ENCODE results near the gene VPS13C. TPM values are rescaled to one million over a fixed set of nuclear protein-coding genes. Genes with fewer than 3 reads are reported as not detected.

Gene VPS13C
- total RNA-seq, 5 donors from 2014 or later (not counting 1 experiment from before 2014, with no cell fraction given), result 84.4 to 136 (median 117) TPM

GRCh38 chr15:62090988-62091387 lies 30.7 kb upstream of the VPS13C start:
- no peaks in the 10 kb centered on the region for H3K9me3 Mint-ChIP-seq
- H3K36me3 Mint-ChIP-seq, result no peaks in the 10 kb centered on the region
- no peak overlapping the region for H3K4me3 Mint-ChIP-seq
- H3K4me1 Mint-ChIP-seq, result no peaks in the 10 kb centered on the region
- H3K4me1 ChIP-seq (ENCODE audit: control insufficient read depth in 1 of 2, extremely low read depth in 1 of 2, insufficient read depth in 2 of 2, low read length in 2 of 2), result no peaks in the 10 kb centered on the region
- no peak for DNase-seq
- ATAC-seq (replicated peaks in 1 of 4), result no peak
- peaks cover 0 to 4% of the 10 kb centered on the region in 2 donors for H3K27me3 Mint-ChIP-seq
- no peak overlapping the region for H3K27ac Mint-ChIP-seq
- CTCF ChIA-PET, result no interaction called here
- no peak overlapping the region for H3K4me3 ChIP-seq (ENCODE audit: control insufficient read depth in 1 of 2, extremely low read depth in 1 of 2, low read length in 1 of 2)
- no peaks in the 10 kb centered on the region for H3K36me3 ChIP-seq (ENCODE audit: control insufficient read depth in 2 of 2, extremely low read depth in 1 of 2, insufficient read depth in 1 of 2, low read length in 1 of 2)
- WGBS (ENCODE audit: insufficient coverage), result 90% methylated on average over 5 of the region's 7 CpGs
- no peaks in the 10 kb centered on the region for H3K27me3 ChIP-seq (replicated peaks in 1 of 2; ENCODE audit: control insufficient read depth in 2 of 2, extremely low read depth in 1 of 2, insufficient read depth in 2 of 2, low read length in 1 of 2)
- no peak overlapping the region for H3K27ac ChIP-seq (ENCODE audit: low read length)
- POLR2A ChIA-PET, result interaction anchor here in 1 of 2 donors (0.5 kb wide), 1 partner anchor 33 kb away, joined by 7 read pairs; no protein-coding TSS in a partner anchor
- H3K9me3 ChIP-seq, result no peaks in the 10 kb centered on the region

GRCh38 chr15:62089616-62090015 lies 29.4 kb upstream of the VPS13C start:
- DNase-seq (no peak), ATAC-seq (replicated peaks in 1 of 4) (no peak)
- Histone ChIP-seq H3K27me3 (replicated peaks in 1 of 2; ENCODE audit: control insufficient read depth in 2 of 2, extremely low read depth in 1 of 2, insufficient read depth in 2 of 2, low read length in 1 of 2) (no peaks in the 10 kb centered on the region), H3K27ac (ENCODE audit: low read length) (no peak overlapping the region), H3K4me1 (ENCODE audit: control insufficient read depth in 1 of 2, extremely low read depth in 1 of 2, insufficient read depth in 2 of 2, low read length in 2 of 2) (no peaks in the 10 kb centered on the region), H3K9me3 (no peaks in the 10 kb centered on the region), H3K4me3 (ENCODE audit: control insufficient read depth in 1 of 2, extremely low read depth in 1 of 2, low read length in 1 of 2) (no peak overlapping the region), H3K36me3 (ENCODE audit: control insufficient read depth in 2 of 2, extremely low read depth in 1 of 2, insufficient read depth in 1 of 2, low read length in 1 of 2) (no peaks in the 10 kb centered on the region)
- H3K4me1 Mint-ChIP-seq, result no peaks in the 10 kb centered on the region
- no peaks in the 10 kb centered on the region for H3K36me3 Mint-ChIP-seq
- H3K27me3 Mint-ChIP-seq, result peaks cover 0 to 4% of the 10 kb centered on the region in 2 donors
- ChIA-PET POLR2A (no interaction called here), CTCF (interaction anchor here in 1 of 2 donors (0.5 kb wide), 1 partner anchor 52 kb away, joined by 5 read pairs; no protein-coding TSS in a partner anchor)
- peaks cover 0 to 2% (median 0%) of the 10 kb centered on the region in 3 donors for H3K9me3 Mint-ChIP-seq
- H3K27ac Mint-ChIP-seq, result no peak overlapping the region
- WGBS (ENCODE audit: insufficient coverage), result 100% methylated on average over 1 of the region's 2 CpGs
- no peak overlapping the region for H3K4me3 Mint-ChIP-seq

GRCh38 chr15:62088353-62088693 lies 28.1 kb upstream of the VPS13C start:
- H3K9me3 ChIP-seq, result no peaks in the 10 kb centered on the region
- H3K4me3 ChIP-seq (ENCODE audit: control insufficient read depth in 1 of 2, extremely low read depth in 1 of 2, low read length in 1 of 2), result no peak overlapping the region
- H3K27me3 ChIP-seq (replicated peaks in 1 of 2; ENCODE audit: control insufficient read depth in 2 of 2, extremely low read depth in 1 of 2, insufficient read depth in 2 of 2, low read length in 1 of 2), result no peaks in the 10 kb centered on the region
- ATAC-seq (replicated peaks in 1 of 4) (no peak), DNase-seq (no peak)
- Mint-ChIP-seq H3K36me3 (peaks cover 6% of the 10 kb centered on the region), H3K4me1 (no peaks in the 10 kb centered on the region), H3K27me3 (peaks cover 0 to 4% of the 10 kb centered on the region in 2 donors), H3K9me3 (peaks cover 0 to 10% (median 6%) of the 10 kb centered on the region in 3 donors), H3K4me3 (no peak overlapping the region), H3K27ac (no peak overlapping the region)
- no CpG with 5 or more reads among the region's 1 CpG for WGBS (ENCODE audit: insufficient coverage)
- no peaks in the 10 kb centered on the region for H3K36me3 ChIP-seq (ENCODE audit: control insufficient read depth in 2 of 2, extremely low read depth in 1 of 2, insufficient read depth in 1 of 2, low read length in 1 of 2)
- H3K4me1 ChIP-seq (ENCODE audit: control insufficient read depth in 1 of 2, extremely low read depth in 1 of 2, insufficient read depth in 2 of 2, low read length in 2 of 2), result no peaks in the 10 kb centered on the region
- H3K27ac ChIP-seq (ENCODE audit: low read length), result no peak overlapping the region
- POLR2A ChIA-PET, result interaction anchor here in 1 of 2 donors (0.7 kb wide), 1 partner anchor 1773 kb away, joined by 5 read pairs; no protein-coding TSS in a partner anchor
- CTCF ChIA-PET, result no interaction called here

GRCh38 chr15:62087671-62088352 lies 27.6 kb upstream of the VPS13C start:
- ChIA-PET CTCF (interaction anchor here in 1 of 2 donors (0.6 kb wide), 1 partner anchor 11 kb away, joined by 3 read pairs; no protein-coding TSS in a partner anchor), POLR2A (interaction anchor here in 1 of 2 donors (0.7 kb wide), 1 partner anchor 1773 kb away, joined by 5 read pairs; no protein-coding TSS in a partner anchor)
- no peak overlapping the region for H3K27ac ChIP-seq (ENCODE audit: low read length)
- no peak for ATAC-seq (replicated peaks in 1 of 4)
- H3K36me3 Mint-ChIP-seq, result peaks cover 6% of the 10 kb centered on the region
- H3K9me3 Mint-ChIP-seq, result peaks cover 0 to 10% (median 6%) of the 10 kb centered on the region in 3 donors
- no peak for DNase-seq
- H3K4me3 ChIP-seq (ENCODE audit: control insufficient read depth in 1 of 2, extremely low read depth in 1 of 2, low read length in 1 of 2), result no peak overlapping the region
- H3K27ac Mint-ChIP-seq, result no peak overlapping the region
- WGBS (ENCODE audit: insufficient coverage), result 29% methylated on average over 2 of the region's 5 CpGs
- no peaks in the 10 kb centered on the region for H3K36me3 ChIP-seq (ENCODE audit: control insufficient read depth in 2 of 2, extremely low read depth in 1 of 2, insufficient read depth in 1 of 2, low read length in 1 of 2)
- no peaks in the 10 kb centered on the region for H3K4me1 Mint-ChIP-seq
- H3K27me3 Mint-ChIP-seq, result peaks cover 0 to 4% of the 10 kb centered on the region in 2 donors
- no peak overlapping the region for H3K4me3 Mint-ChIP-seq
- H3K4me1 ChIP-seq (ENCODE audit: control insufficient read depth in 1 of 2, extremely low read depth in 1 of 2, insufficient read depth in 2 of 2, low read length in 2 of 2), result no peaks in the 10 kb centered on the region
- H3K9me3 ChIP-seq, result no peaks in the 10 kb centered on the region
- no peaks in the 10 kb centered on the region for H3K27me3 ChIP-seq (replicated peaks in 1 of 2; ENCODE audit: control insufficient read depth in 2 of 2, extremely low read depth in 1 of 2, insufficient read depth in 2 of 2, low read length in 1 of 2)

- ATAC-seq (replicated peaks in 1 of 4), result no peak
Observed at GRCh38 chr15:62085740-62086139, 25.5 kb upstream of the VPS13C start.

GRCh38 chr15:62083194-62084154 lies 23.2 kb upstream of the VPS13C start:
- no peak overlapping the region for H3K27ac Mint-ChIP-seq
- Histone ChIP-seq H3K36me3 (ENCODE audit: control insufficient read depth in 2 of 2, extremely low read depth in 1 of 2, insufficient read depth in 1 of 2, low read length in 1 of 2) (no peaks in the 10 kb centered on the region), H3K4me3 (ENCODE audit: control insufficient read depth in 1 of 2, extremely low read depth in 1 of 2, low read length in 1 of 2) (no peak overlapping the region), H3K27ac (ENCODE audit: low read length) (no peak overlapping the region), H3K4me1 (ENCODE audit: control insufficient read depth in 1 of 2, extremely low read depth in 1 of 2, insufficient read depth in 2 of 2, low read length in 2 of 2) (no peaks in the 10 kb centered on the region), H3K9me3 (no peaks in the 10 kb centered on the region), H3K27me3 (replicated peaks in 1 of 2; ENCODE audit: control insufficient read depth in 2 of 2, extremely low read depth in 1 of 2, insufficient read depth in 2 of 2, low read length in 1 of 2) (no peaks in the 10 kb centered on the region)
- DNase-seq (no peak), ATAC-seq (replicated peaks in 1 of 4) (no peak)
- ChIA-PET CTCF (interaction anchor here in 1 of 2 donors (0.5 kb wide), 1 partner anchor 31 kb away, joined by 4 read pairs; no protein-coding TSS in a partner anchor), POLR2A (no interaction called here)
- H3K9me3 Mint-ChIP-seq, result peaks cover 0 to 10% (median 6%) of the 10 kb centered on the region in 3 donors
- H3K4me3 Mint-ChIP-seq, result no peak overlapping the region
- no peaks in the 10 kb centered on the region for H3K4me1 Mint-ChIP-seq
- peaks cover 6% of the 10 kb centered on the region for H3K36me3 Mint-ChIP-seq
- WGBS (ENCODE audit: insufficient coverage), result 94% methylated on average over 2 of the region's 9 CpGs
- peaks cover 1 to 10% of the 10 kb centered on the region in 2 donors for H3K27me3 Mint-ChIP-seq

More at GRCh38 chr15:62085740-62086139, 25.5 kb upstream of the VPS13C start:
- Mint-ChIP-seq H3K4me1 (no peaks in the 10 kb centered on the region), H3K4me3 (no peak overlapping the region), H3K27me3 (peaks cover 0 to 4% of the 10 kb centered on the region in 2 donors), H3K9me3 (peaks cover 0 to 10% (median 6%) of the 10 kb centered on the region in 3 donors), H3K36me3 (peaks cover 6% of the 10 kb centered on the region), H3K27ac (no peak overlapping the region)
- no peaks in the 10 kb centered on the region for H3K36me3 ChIP-seq (ENCODE audit: control insufficient read depth in 2 of 2, extremely low read depth in 1 of 2, insufficient read depth in 1 of 2, low read length in 1 of 2)
- 89% methylated on average over 4 of the region's 4 CpGs for WGBS (ENCODE audit: insufficient coverage)
- H3K4me1 ChIP-seq (ENCODE audit: control insufficient read depth in 1 of 2, extremely low read depth in 1 of 2, insufficient read depth in 2 of 2, low read length in 2 of 2), result no peaks in the 10 kb centered on the region
- ChIA-PET CTCF (no interaction called here), POLR2A (no interaction called here)
- H3K27ac ChIP-seq (ENCODE audit: low read length), result no peak overlapping the region
- H3K4me3 ChIP-seq (ENCODE audit: control insufficient read depth in 1 of 2, extremely low read depth in 1 of 2, low read length in 1 of 2), result no peak overlapping the region
- H3K9me3 ChIP-seq, result no peaks in the 10 kb centered on the region
- DNase-seq, result no peak
- H3K27me3 ChIP-seq (replicated peaks in 1 of 2; ENCODE audit: control insufficient read depth in 2 of 2, extremely low read depth in 1 of 2, insufficient read depth in 2 of 2, low read length in 1 of 2), result no peaks in the 10 kb centered on the region

Measured in T-cell (primary cell).